Stimulated activated effector memory CD8-positive, alpha-beta T cell treated with anti-CD3 and anti-CD28 coated beads, Interleukin-12 subunit alpha, Interleukin-12 subunit beta, amount 100 ng/mL, for 72 hours (primary cell): Measurements from ENCODE around the gene PNPLA3.

Experiments used
- ATAC-seq: fragments of 150-1000 bp; cut with Tn5 transposase; 2 replicates; pipeline ENCODE4 v1.10.0; 2021
- DNase-seq, 2 donors: peaks; one replicate each; pipeline ENCODE4 v3.0.0; 2021 to 2022; ENCODE audit warnings: low spot score in 2 of 2
- H3K27ac Mint-ChIP-seq: one replicate; pipeline ENCODE4 v1.8.0; 2022; ENCODE audit warnings: mild to moderate bottlenecking, mixed read lengths
- H3K36me3 Mint-ChIP-seq: one replicate; pipeline ENCODE4 v1.8.0; 2022; ENCODE audit warnings: mild to moderate bottlenecking, mixed read lengths
- H3K4me1 Mint-ChIP-seq: one replicate; pipeline ENCODE4 v1.8.0; 2022; ENCODE audit warnings: mixed read lengths
- H3K4me3 Mint-ChIP-seq: one replicate; pipeline ENCODE4 v1.8.0; 2022; ENCODE audit warnings: mild to moderate bottlenecking, mixed read lengths
- H3K9me3 Mint-ChIP-seq: one replicate; pipeline ENCODE4 v1.8.0; 2022; ENCODE audit warnings: mixed read lengths

Gene PNPLA3

DNA sequence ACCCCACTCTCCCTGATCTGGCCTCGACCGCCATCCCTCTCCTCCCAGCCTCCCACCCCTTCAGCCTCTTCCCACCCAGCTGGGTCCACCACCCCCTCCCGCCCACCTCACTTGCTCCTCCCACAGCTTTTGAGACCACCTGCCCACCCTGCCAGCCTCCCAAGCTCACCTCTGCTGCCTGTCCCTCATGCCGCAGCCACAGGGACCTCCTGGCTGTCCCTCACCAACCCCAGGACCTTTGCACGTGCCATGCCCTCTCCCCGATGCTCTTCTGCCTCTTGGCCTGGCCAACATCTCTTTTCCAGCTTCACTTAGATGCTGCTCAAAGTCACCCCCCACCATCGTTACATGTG, 38.3 kb upstream of the PNPLA3 start:
- H3K9me3 Mint-ChIP-seq = no peaks in the 10 kb centered on the region
- DNase-seq = no peak
- H3K4me3 Mint-ChIP-seq = no peak overlapping the region
- no peak overlapping the region for H3K27ac Mint-ChIP-seq
- H3K4me1 Mint-ChIP-seq = peaks cover 17% of the 10 kb centered on the region
- no peaks in the 10 kb centered on the region for H3K36me3 Mint-ChIP-seq
- ATAC-seq = no peak

DNA sequence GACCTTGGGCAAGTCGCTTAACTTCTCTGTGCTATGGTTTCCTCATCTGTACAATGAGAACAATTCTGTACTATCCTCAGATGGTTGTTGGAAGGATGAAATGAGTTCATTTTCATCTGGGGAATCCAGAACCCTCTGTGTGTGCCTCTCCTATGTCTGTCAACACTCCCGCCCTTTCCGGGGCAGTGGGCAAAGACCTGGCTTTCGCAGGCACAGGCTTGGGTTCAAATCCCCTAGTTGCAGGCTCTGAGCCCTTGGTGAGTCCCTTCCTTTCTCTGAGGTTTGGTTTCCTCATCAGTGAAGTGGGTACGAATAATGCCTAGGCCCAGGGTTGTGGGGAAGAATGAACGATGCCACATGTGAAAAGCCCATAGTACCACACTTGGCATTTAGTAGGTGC, 37.8 kb upstream of the PNPLA3 start:
- no peak for ATAC-seq
- DNase-seq = no peak
- peaks cover 17% of the 10 kb centered on the region for H3K4me1 Mint-ChIP-seq
- H3K36me3 Mint-ChIP-seq = no peaks in the 10 kb centered on the region
- no peaks in the 10 kb centered on the region for H3K9me3 Mint-ChIP-seq
- H3K4me3 Mint-ChIP-seq = no peak overlapping the region
- no peak overlapping the region for H3K27ac Mint-ChIP-seq

DNA sequence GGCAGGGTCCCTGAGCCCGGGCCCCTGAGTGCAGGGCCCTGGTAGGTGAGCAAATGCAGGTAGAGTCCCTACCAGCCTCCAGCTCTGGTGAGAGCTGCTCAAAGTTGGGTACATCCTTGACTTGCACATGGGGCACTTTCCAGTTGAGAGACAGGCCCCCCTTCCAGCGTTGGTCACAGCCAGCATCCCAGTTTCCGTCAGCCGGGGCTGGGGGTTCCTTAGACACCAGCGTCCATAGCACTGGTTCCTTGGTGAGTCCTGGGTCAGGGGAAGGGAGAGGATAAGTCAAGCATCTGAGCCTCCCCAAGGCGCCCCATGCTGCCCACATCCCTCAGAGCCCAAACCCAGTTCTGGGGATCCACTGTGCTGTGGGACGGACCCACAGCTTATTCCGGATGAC, 37.4 kb upstream of the PNPLA3 start:
- H3K4me1 Mint-ChIP-seq = peaks cover 17% of the 10 kb centered on the region
- H3K36me3 Mint-ChIP-seq = no peaks in the 10 kb centered on the region
- no peak overlapping the region for H3K4me3 Mint-ChIP-seq
- H3K9me3 Mint-ChIP-seq = no peaks in the 10 kb centered on the region
- no peak overlapping the region for H3K27ac Mint-ChIP-seq
- ATAC-seq (no peak), DNase-seq (no peak)

DNA sequence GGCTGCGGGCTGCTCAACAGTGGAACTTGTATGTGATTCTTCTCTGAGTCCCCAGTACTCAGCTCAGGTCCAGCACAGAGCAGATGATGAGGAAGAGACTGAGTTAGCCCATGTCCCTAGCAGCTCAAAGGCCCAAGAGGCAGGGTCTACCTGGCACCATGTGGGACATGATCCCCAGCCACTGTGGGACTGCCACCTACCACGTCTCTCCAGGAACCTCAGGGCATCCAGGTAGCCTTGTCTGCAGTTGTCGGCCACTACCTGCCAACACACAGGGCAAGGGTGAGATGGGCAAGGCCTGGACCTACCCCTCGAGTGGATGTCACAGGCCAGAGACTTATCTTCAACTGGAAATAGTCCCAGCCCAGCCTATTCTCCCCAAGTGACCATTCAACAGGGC, 36.2 kb upstream of the PNPLA3 start:
- ATAC-seq = no peak
- Mint-ChIP-seq H3K27ac (no peak overlapping the region), H3K4me3 (no peak overlapping the region), H3K9me3 (no peaks in the 10 kb centered on the region), H3K4me1 (peaks cover 17% of the 10 kb centered on the region), H3K36me3 (no peaks in the 10 kb centered on the region)
- no peak for DNase-seq

DNA sequence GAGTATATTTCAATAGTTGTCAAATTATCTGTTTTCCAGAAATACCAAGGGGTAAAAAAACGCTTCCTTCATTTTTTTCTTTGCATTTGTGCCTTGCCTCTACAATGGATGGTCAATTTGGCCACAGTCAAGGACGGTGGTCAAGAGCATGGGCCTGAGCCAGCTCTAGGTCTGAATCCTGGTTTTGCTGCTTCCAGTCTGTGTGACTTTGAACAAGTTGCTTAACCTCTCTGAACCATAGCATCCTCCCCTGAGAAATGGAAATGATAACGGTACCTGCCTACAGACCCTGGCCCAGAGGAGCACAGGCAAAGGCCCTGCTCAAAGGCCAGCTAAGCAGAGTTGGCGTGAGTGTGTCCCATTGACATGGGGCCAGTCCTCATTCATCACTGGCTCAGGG, 34.9 kb upstream of the PNPLA3 start:
- DNase-seq = no peak
- no peaks in the 10 kb centered on the region for H3K36me3 Mint-ChIP-seq

DNA sequence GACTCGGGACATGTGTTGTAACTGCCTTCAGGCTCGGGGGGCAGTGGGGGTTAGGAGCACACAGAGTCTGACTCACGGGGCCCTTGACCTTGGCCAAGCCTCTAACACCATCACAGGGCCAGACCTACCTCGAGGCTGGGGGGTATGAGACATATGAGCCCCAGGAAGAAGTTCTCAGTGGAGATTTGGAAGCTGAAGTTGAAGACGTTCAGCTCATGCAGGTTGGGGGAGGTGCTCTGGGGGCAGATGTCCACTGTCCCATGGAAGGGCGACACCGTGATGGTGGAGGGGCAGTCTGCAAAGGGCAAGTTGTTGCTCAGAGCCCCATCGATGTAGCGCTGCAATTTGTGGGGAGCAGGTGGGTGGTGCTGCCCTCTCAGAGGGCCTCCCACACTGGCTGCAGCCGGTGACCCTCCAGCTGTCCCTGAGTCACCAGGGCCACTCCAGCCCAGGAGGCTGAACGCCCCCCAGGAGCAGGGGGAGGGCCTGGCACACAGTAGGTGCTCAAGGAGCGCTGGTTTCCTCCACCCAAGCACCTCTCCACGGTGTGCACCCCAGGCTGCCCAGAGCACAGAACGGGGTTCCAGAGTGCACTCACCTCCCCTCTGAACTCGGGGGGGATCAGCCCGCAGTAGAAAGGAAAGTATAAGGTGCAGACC, 34.3 kb upstream of the PNPLA3 start:
- DNase-seq = no peak
- Mint-ChIP-seq H3K27ac (no peak overlapping the region), H3K4me1 (peaks cover 5% of the 10 kb centered on the region), H3K36me3 (no peaks in the 10 kb centered on the region), H3K4me3 (no peak overlapping the region), H3K9me3 (no peaks in the 10 kb centered on the region)
- ATAC-seq = no peak

More for the DNA sequence above, 34.9 kb upstream of the PNPLA3 start:
- ATAC-seq = no peak
- Mint-ChIP-seq H3K4me1 (peaks cover 5% of the 10 kb centered on the region), H3K4me3 (no peak overlapping the region), H3K27ac (no peak overlapping the region), H3K9me3 (no peaks in the 10 kb centered on the region)

DNA sequence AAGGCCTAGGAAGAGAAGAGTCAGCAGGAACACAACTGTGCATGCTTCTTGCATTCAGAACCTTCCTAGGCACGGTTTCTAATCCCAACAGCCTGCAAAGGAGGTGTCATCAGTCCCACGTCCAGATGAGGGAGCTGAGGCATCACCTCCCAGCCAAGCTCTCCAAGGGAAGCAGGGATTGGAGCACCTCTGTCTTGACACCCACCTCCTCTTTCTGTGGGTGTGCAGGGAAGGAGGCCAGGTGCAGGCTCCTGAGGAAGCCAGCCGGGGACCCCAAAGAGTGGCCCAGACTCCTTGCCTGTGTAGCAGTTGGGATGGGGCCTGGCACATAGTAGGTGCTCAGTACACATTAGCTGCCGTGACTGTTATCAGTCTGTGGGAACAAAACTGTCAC, 33.7 kb upstream of the PNPLA3 start:
- Mint-ChIP-seq H3K4me3 (no peak overlapping the region), H3K9me3 (no peaks in the 10 kb centered on the region), H3K4me1 (peaks cover under 1% of the 10 kb centered on the region), H3K36me3 (no peaks in the 10 kb centered on the region), H3K27ac (no peak overlapping the region)
- no peak for DNase-seq
- no peak for ATAC-seq

DNA sequence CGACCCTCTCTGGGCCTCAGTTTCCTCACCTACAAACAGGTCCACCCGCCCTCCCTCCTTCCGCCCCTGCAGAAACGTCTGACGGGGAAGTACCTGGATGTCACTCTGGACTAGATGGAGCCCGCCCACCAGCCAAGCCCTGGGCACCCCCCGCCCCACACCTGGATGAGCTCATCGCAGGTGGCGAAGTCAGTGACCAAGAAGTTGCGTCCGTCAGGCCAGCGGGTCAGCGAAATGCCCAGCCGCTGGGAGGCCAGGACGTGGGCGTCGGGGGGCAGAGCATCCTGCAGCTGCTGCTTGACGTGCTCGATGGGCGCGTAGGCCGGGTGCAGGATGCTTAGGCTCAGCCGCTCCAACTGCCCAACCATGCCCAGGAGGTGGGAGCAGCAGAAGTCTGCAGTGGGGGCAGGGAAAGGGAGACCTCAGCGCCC, 32.7 kb upstream of the PNPLA3 start:
- no peak overlapping the region for H3K4me3 Mint-ChIP-seq
- no peak overlapping the region for H3K27ac Mint-ChIP-seq
- no peaks in the 10 kb centered on the region for H3K4me1 Mint-ChIP-seq
- ATAC-seq = no peak
- no peaks in the 10 kb centered on the region for H3K36me3 Mint-ChIP-seq
- no peak for DNase-seq
- no peaks in the 10 kb centered on the region for H3K9me3 Mint-ChIP-seq

DNA sequence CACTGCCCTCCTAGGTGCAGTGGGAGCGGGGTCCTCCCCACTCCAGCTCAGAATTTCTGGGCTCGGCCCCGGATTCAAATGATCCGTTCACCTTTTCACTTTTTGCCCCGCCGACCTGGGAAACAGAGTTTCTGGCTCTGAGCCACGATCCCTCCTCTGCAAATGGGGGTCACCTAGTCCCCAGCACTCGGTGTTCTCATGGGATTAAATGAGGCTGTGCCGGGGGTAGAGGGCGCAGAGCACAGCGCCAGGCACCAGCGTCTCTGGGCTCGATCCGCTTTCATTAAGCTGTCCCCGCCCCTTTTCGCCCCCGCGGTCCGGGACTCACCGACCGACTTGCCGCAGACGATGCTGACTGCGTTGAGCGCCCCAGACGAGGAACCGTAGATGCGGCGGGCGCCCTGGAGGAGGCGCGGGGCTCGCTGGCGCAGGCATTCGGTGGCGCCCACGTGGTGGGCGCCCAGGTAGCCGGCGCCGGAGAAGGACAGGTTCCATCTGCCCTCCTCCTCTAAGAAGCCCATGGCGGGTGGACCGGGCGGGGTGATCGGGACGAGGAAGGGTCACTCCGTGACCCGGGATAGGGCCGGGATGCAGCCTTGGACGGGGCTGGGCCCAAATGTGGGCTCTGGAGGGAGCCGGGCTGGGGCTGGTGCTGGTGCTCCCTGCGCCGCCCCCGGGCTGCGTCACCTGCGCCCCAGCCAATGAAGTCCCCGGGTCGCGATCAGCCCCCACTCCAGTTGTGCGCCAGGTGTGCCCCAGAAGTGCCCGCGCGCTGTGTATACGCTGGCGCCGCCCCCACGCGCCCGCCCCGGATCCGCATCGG, 32.0 kb upstream of the PNPLA3 start, which contains the start of gene PNPLA5:
Gene PNPLA5 (minus strand): TSS at position 654 of the 823 bp plus-strand sequence. CDS start 133 bp downstream, at position 521.
- Mint-ChIP-seq H3K27ac (no peak within 1 kb of the TSS), H3K9me3 (no peaks in the 10 kb centered on the region), H3K4me3 (no peak within 1 kb of the TSS), H3K36me3 (no peaks in the 10 kb centered on the region), H3K4me1 (no peaks in the 10 kb centered on the region)
- ATAC-seq (no peak), DNase-seq (no peak)

DNA sequence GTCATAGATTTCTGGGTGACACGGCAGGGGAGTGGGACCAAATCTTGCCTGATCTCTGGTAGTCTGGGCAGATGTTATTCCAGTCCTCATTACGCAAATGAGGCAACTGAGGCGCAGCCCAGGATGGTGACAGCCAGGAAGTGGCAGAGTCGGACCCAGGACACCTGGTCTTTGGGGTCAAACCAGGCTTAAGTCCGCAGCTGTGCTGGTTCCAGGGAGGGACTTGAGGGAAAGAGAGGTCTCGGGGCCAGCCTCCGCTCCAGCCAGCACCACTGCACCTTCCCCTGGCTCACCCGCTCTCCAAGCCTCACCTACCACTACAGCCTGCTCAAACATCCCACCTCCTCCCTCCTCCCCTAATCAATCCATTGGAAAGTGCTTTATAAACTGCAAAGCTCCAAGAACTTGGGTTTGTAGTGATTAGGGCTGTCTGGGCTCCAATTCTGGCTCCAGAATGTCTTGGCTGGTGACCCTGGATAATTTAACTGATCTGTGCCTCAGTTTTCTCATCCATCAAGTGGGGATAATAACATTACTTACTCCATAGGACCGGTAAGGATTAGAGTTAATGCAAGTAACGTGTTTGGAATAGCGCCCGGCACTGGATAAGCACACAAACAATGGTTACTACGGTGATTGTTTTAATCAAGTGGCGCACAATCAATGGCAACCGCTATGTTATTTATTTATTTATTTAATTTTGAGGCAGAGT, 31.3 kb upstream of the PNPLA3 start:
- Mint-ChIP-seq H3K27ac (no peak overlapping the region), H3K4me1 (no peaks in the 10 kb centered on the region), H3K4me3 (no peak overlapping the region), H3K36me3 (no peaks in the 10 kb centered on the region), H3K9me3 (no peaks in the 10 kb centered on the region)
- ATAC-seq (no peak), DNase-seq (no peak)

DNA sequence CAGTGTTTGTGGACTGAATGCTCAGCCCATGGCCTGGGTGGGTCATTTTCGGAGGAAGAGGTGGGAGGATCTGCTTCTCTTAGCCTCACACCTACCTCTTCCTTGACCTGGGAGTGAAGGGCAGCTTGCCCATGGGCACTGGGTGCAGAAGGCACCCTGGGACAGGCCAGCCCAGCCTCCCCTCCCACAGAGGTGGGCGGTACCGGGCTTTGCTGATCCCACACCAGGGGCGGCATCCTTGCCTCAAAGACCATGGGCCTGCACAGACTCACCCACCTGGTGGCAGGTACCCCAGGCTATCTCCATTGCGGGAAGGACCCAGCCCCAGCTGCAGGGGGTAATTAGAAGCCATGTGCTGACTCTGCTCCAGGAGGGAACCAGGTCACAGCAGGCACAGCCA, 30.3 kb upstream of the PNPLA3 start:
- H3K36me3 Mint-ChIP-seq = no peaks in the 10 kb centered on the region
- no peak overlapping the region for H3K4me3 Mint-ChIP-seq
- H3K27ac Mint-ChIP-seq = no peak overlapping the region
- H3K4me1 Mint-ChIP-seq = peaks cover 5% of the 10 kb centered on the region
- no peaks in the 10 kb centered on the region for H3K9me3 Mint-ChIP-seq
- no peak for DNase-seq
- ATAC-seq = no peak

DNA sequence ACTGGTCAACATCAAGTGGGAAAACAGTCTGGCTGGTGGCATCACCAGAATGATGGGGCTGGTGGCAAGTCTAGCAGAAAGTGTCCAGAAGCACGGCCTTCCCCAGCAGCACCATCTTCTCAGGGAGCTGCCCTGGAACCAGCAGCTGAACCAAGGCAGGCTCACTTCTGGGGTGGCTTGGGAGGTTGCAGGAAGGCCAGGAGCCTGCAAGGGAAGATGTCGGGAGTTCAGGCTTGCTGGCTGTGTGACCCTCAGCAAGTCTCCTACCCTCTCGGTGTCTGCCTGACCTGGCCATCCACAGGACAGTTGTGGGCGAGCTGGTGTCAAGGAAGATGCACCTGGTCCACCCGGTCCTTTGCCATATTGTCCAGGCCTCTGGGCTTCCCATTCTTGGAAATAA, 29.5 kb upstream of the PNPLA3 start:
- Mint-ChIP-seq H3K27ac (no peak overlapping the region), H3K4me1 (peaks cover 9% of the 10 kb centered on the region), H3K36me3 (no peaks in the 10 kb centered on the region), H3K9me3 (no peaks in the 10 kb centered on the region), H3K4me3 (no peak overlapping the region)
- no peak for DNase-seq
- ATAC-seq = no peak

DNA sequence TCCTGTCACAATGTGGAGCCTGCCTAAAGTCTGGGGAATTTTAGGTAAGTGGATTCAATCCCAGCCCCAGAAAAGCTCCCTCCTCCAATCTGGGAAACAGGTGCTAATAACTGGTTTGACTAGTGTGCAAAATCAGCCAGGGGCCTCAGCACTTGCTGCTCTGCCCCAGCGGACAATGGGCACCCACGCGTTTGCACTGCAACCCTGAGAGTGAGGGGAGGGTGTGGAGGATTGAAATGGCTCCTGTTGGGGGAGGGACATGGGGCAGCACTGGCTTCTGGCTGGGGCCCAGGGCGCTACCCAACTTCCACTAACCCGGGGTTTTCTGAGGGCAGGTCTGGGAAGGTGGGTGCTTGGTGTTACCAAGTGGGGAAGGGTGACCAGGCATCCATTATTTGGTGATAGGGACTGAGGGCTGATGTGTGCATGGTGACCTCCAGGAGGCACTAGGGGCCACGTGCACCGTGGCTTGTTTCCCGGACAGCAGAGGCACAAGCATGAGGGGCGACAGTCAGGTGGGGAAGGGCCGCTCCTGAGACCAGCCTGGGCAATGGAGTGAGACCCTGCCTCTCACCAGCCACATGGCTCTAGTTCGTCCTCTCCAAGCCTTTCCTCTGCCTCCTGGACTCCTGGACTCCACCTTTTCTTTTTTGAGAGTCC, 27.5 kb upstream of the PNPLA3 start:
- no peaks in the 10 kb centered on the region for H3K36me3 Mint-ChIP-seq
- no peak overlapping the region for H3K4me3 Mint-ChIP-seq
- DNase-seq = no peak
- peaks cover 9% of the 10 kb centered on the region for H3K4me1 Mint-ChIP-seq
- no peaks in the 10 kb centered on the region for H3K9me3 Mint-ChIP-seq
- ATAC-seq = no peak
- no peak overlapping the region for H3K27ac Mint-ChIP-seq

DNA sequence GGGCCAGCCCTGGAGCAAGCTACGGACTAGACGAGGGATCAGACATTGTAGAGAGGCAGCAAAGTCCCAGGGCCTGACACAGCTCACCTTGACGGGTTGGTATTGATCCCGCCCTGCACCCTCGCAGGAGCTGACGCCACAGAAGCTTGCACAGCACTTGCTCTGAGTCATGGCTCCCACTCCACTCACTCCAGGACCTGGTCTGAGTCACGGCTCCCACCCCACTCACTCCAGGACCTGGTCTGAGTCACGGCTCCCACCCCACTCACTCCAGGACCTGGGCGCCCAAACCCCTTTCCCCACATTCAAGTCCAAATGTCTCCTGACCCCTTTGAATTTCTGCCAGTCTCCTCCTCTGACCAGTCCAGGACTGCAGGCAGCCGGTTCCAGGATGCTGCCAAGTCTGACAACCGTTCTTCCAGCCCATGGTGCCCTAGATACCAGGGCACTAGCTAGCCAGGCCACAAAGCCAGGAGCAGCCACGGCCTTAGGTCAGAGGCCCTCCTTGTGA, 25.8 kb upstream of the PNPLA3 start:
- H3K4me1 Mint-ChIP-seq = peaks cover 9% of the 10 kb centered on the region
- no peaks in the 10 kb centered on the region for H3K9me3 Mint-ChIP-seq
- DNase-seq (no peak), ATAC-seq (peak; percentile 71)
- peak overlapping the region; percentile 11 for H3K27ac Mint-ChIP-seq
- H3K4me3 Mint-ChIP-seq = no peak overlapping the region
- H3K36me3 Mint-ChIP-seq = no peaks in the 10 kb centered on the region

DNA sequence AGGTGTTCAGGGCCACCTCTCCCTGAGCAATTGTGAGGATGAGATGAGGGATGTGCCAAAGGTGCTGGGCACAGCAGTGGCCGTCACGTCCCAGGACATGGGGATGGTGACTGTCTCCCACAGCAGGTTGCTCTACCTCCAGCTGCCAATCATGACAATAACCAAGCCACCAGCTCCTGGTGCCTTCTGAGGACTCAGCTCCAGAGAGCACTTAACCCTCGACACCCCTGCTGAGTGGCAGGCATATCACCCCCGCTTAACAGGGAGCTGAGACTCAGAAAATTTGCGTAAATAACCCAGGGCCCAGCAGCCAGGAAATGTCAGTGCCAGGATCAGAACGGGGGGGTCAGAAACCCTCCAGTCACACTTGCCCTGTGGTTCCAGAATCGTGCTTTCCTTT, 23.4 kb upstream of the PNPLA3 start:
- Mint-ChIP-seq H3K27ac (no peak overlapping the region), H3K9me3 (no peaks in the 10 kb centered on the region), H3K4me3 (no peak overlapping the region), H3K4me1 (peaks cover 9% of the 10 kb centered on the region), H3K36me3 (no peaks in the 10 kb centered on the region)
- ATAC-seq (no peak), DNase-seq (no peak)
